ENCODE measurements around the gene AMZ2.
"Not testable (repeated sequence)": the region's sequence is repeated elsewhere in the genome, so short reads cannot be mapped to it uniquely, and the experiment has no call there.

AMZ2 gene

GRCh38 chr17:68229619-68230018 lies 18.2 kb upstream of the AMZ2 start:
- H3K36me3 ChIP-seq (replicated peaks; ENCODE audit: low read depth, low read length), result no peaks in the 10 kb centered on the region
- no peak overlapping the region for H3K9ac ChIP-seq (ENCODE audit: low read length)
- TF ChIP-seq CTCF (IDR thresholded peaks at IDR 0.05; ENCODE audit: low read depth, low read length) (no peak), EZH2phosphoT487 (IDR thresholded peaks at IDR 0.05; ENCODE audit: low read depth) (no peak)
- H3K79me2 ChIP-seq (ENCODE audit: low read length), result no peaks in the 10 kb centered on the region
- H3K9me3 ChIP-seq (ENCODE audit: insufficient read depth, low read length), result no peaks in the 10 kb centered on the region
- no peak overlapping the region for H3K4me3 ChIP-seq (ENCODE audit: low read length)
- H3K4me1 ChIP-seq (ENCODE audit: low read length), result peaks cover 1% of the 10 kb centered on the region
- H3K27ac ChIP-seq (ENCODE audit: low read length), result no peak overlapping the region
- H3K4me2 ChIP-seq (ENCODE audit: low read length), result no peak overlapping the region
- H4K20me1 ChIP-seq (ENCODE audit: insufficient read depth, low read length), result no peaks in the 10 kb centered on the region
- H3K27me3 ChIP-seq (ENCODE audit: low read depth, low read length), result no peaks in the 10 kb centered on the region
- H2AFZ ChIP-seq (ENCODE audit: low read depth, low read length), result no peak overlapping the region

- not testable (repeated sequence) for H3K36me3 ChIP-seq (replicated peaks; ENCODE audit: low read depth, low read length)
Observed at GRCh38 chr17:68231131-68231530, 16.7 kb upstream of the AMZ2 start.

GRCh38 chr17:68231541-68231940 lies 16.3 kb upstream of the AMZ2 start:
- Histone ChIP-seq H2AFZ (ENCODE audit: low read depth, low read length) (no peak overlapping the region), H4K20me1 (ENCODE audit: insufficient read depth, low read length) (no peaks in the 10 kb centered on the region), H3K79me2 (ENCODE audit: low read length) (no peaks in the 10 kb centered on the region), H3K4me3 (ENCODE audit: low read length) (no peak overlapping the region), H3K9ac (ENCODE audit: low read length) (no peak overlapping the region), H3K4me1 (ENCODE audit: low read length) (peaks cover 15% of the 10 kb centered on the region), H3K9me3 (ENCODE audit: insufficient read depth, low read length) (no peaks in the 10 kb centered on the region), H3K27ac (ENCODE audit: low read length) (no peak overlapping the region), H3K4me2 (ENCODE audit: low read length) (no peak overlapping the region), H3K36me3 (replicated peaks; ENCODE audit: low read depth, low read length) (no peaks in the 10 kb centered on the region), H3K27me3 (ENCODE audit: low read depth, low read length) (no peaks in the 10 kb centered on the region)
- no peak for TF ChIP-seq EZH2phosphoT487 (IDR thresholded peaks at IDR 0.05; ENCODE audit: low read depth)

More at GRCh38 chr17:68231131-68231530, 16.7 kb upstream of the AMZ2 start:
- not testable (repeated sequence) for H4K20me1 ChIP-seq (ENCODE audit: insufficient read depth, low read length); H3K4me2 ChIP-seq (ENCODE audit: low read length); H3K79me2 ChIP-seq (ENCODE audit: low read length); H3K4me3 ChIP-seq (ENCODE audit: low read length); H3K9me3 ChIP-seq (ENCODE audit: insufficient read depth, low read length); H2AFZ ChIP-seq (ENCODE audit: low read depth, low read length); H3K9ac ChIP-seq (ENCODE audit: low read length); H3K27me3 ChIP-seq (ENCODE audit: low read depth, low read length); H3K27ac ChIP-seq (ENCODE audit: low read length)
- H3K4me1 ChIP-seq (ENCODE audit: low read length), result peaks cover 13% of the 10 kb centered on the region

- not testable (repeated sequence) for H3K4me2 ChIP-seq (ENCODE audit: low read length); H3K27me3 ChIP-seq (ENCODE audit: low read depth, low read length); H3K4me3 ChIP-seq (ENCODE audit: low read length); H3K27ac ChIP-seq (ENCODE audit: low read length); H3K79me2 ChIP-seq (ENCODE audit: low read length); H4K20me1 ChIP-seq (ENCODE audit: insufficient read depth, low read length); H3K36me3 ChIP-seq (replicated peaks; ENCODE audit: low read depth, low read length); H2AFZ ChIP-seq (ENCODE audit: low read depth, low read length); H3K9me3 ChIP-seq (ENCODE audit: insufficient read depth, low read length); H3K9ac ChIP-seq (ENCODE audit: low read length)
- H3K4me1 ChIP-seq (ENCODE audit: low read length), result peaks cover 26% of the 10 kb centered on the region
Observed at GRCh38 chr17:68232741-68233140, 15.1 kb upstream of the AMZ2 start.

GRCh38 chr17:68234726-68235335 lies 13.0 kb upstream of the AMZ2 start:
- not testable (repeated sequence) for H3K9me3 ChIP-seq (ENCODE audit: insufficient read depth, low read length); H3K4me3 ChIP-seq (ENCODE audit: low read length); H4K20me1 ChIP-seq (ENCODE audit: insufficient read depth, low read length); H3K36me3 ChIP-seq (replicated peaks; ENCODE audit: low read depth, low read length); H3K79me2 ChIP-seq (ENCODE audit: low read length); H2AFZ ChIP-seq (ENCODE audit: low read depth, low read length); H3K27me3 ChIP-seq (ENCODE audit: low read depth, low read length)
- peak overlapping the region; percentile 4; the same call in 1 of the 2 replicates for H3K4me2 ChIP-seq (ENCODE audit: low read length)
- peak overlapping the region; percentile 35; the same call in 1 of the 2 replicates for H3K9ac ChIP-seq (ENCODE audit: low read length)
- peaks cover 45% of the 10 kb centered on the region for H3K4me1 ChIP-seq (ENCODE audit: low read length)
- peak overlapping the region; percentile 35 for H3K27ac ChIP-seq (ENCODE audit: low read length)

GRCh38 chr17:68235336-68235791 lies 12.5 kb upstream of the AMZ2 start:
- Histone ChIP-seq H3K9ac (ENCODE audit: low read length) (peak overlapping the region; percentile 35; the same call in 1 of the 2 replicates), H3K4me1 (ENCODE audit: low read length) (peaks cover 50% of the 10 kb centered on the region), H3K4me2 (ENCODE audit: low read length) (peak overlapping the region; percentile 4; the same call in 1 of the 2 replicates), H3K27ac (ENCODE audit: low read length) (peak overlapping the region; percentile 35)
- not testable (repeated sequence) for H4K20me1 ChIP-seq (ENCODE audit: insufficient read depth, low read length); H3K27me3 ChIP-seq (ENCODE audit: low read depth, low read length); H3K79me2 ChIP-seq (ENCODE audit: low read length); H3K9me3 ChIP-seq (ENCODE audit: insufficient read depth, low read length); H3K36me3 ChIP-seq (replicated peaks; ENCODE audit: low read depth, low read length); H2AFZ ChIP-seq (ENCODE audit: low read depth, low read length); H3K4me3 ChIP-seq (ENCODE audit: low read length)

GRCh38 chr17:68237369-68238163 lies 10.3 kb upstream of the AMZ2 start:
- not testable (repeated sequence) for H4K20me1 ChIP-seq (ENCODE audit: insufficient read depth, low read length); H2AFZ ChIP-seq (ENCODE audit: low read depth, low read length); H3K79me2 ChIP-seq (ENCODE audit: low read length); H3K9me3 ChIP-seq (ENCODE audit: insufficient read depth, low read length); H3K27me3 ChIP-seq (ENCODE audit: low read depth, low read length); H3K36me3 ChIP-seq (replicated peaks; ENCODE audit: low read depth, low read length)
- peak overlapping the region; percentile 87 for H3K4me2 ChIP-seq (ENCODE audit: low read length)
- H3K27ac ChIP-seq (ENCODE audit: low read length), result peak overlapping the region; percentile 97
- peaks cover 57% of the 10 kb centered on the region for H3K4me1 ChIP-seq (ENCODE audit: low read length)
- peak overlapping the region; percentile 69 for H3K4me3 ChIP-seq (ENCODE audit: low read length)
- H3K9ac ChIP-seq (ENCODE audit: low read length), result peak overlapping the region; percentile 87

Measured in OCI-LY3 (cell line).